GM19395 (cell line): ENCODE measurements around the gene ELFN1.

Experiments
- ATAC-seq: cut with Tn5 transposase; IDR thresholded peaks from one replicate; pipeline ENCODE4 v1.9.1; 2021; ENCODE audit warnings: mild to moderate bottlenecking, moderate library complexity; ENCODE audit not compliant: unreplicated experiment

Gene ELFN1

DNA sequence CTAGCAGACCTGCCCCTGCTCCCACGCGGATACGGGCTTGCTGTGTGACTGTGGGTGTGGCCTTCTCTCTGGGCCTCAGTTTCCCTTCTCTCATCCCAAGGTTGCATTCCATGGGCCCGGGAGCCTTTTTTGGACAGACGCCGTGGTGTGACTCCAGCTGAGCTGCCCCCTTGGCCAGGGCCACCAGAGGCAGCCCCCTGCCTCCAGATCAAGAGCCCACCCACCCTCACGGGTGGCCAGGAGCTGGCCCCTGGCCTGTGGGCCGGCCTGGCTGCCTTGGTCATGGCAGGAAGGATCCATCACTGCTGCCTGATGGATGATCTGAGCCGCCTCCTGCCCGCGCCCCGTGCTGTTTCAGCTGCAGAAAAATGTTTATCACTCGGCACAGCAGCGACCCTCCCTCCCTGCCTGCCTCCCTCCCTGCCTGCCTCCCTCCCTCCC lies 27.8 kb upstream of the ELFN1 start:
- no peak for ATAC-seq

DNA sequence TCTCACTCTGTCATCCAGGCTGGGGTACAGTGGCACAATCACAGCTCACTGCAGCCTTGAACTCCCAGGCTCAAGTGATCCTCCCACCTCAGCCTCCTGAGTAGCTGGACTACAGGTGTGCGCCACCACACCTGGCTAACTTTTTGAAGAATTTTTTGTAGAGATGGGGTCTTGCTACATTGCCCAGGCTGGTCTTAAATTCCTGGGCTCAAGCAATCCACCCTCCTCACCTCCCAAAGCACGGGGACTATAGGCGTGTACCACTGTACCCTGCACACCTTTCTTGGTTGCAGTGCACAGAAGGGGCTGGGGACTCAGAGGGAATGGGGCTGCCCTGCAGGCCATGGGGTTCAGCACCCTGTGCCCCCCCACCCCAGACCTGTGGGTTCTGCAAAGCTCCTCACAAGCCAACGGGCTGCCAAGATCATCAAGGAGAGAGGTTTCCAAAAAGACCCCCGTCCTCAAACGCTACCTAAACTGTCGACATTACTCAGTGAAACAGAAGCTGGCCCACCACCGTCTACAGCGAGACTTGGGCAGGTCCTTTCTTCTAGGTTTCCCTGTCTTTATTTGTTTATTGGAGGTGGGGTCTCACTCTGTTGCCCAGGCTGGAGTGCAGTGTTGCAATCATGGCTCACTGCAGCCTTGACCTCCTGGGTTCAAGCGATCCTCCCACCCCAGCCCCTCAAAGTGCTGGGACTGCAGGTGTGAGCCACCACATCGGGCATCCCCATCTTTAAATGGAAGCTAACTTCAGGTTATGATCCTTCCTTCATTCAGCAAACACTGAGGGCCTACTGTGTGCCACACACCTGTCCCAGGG lies 26.6 kb upstream of the ELFN1 start:
- ATAC-seq = no peak

DNA sequence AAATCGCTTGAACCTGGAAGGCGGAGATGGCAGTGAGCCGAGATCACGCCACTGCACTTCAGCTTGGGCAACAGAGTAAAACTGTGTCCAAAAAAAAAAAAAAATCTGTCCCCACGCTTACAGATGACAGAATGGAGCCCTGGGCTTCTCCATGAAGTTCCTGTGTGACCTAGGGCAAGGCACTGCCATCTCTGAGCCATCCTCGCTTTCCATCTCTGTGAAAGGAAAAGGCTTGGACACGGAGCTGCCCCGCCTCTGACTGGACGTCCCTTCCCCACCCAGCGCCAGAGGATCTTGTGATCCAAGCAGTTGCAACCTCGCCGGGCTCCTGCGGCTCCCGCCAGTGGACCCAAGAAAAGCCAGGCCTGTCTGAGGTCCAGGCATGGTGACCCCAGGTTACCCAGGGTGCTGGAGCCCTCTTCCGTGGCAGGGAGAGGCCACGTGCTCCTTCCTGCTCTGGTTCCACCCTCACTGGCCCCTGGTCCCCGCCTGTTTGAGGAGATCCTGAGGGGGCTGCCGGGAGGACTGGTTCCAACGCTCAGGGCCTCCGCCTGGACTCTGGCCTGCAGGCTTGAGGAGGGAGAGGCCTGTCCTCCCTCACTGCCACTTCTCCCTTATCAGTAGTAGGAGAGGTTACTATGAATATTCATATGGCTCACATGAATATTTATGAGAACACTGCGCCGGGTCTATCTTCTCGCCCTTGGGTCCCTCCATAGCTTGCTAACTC lies 25.6 kb upstream of the ELFN1 start:
- no peak for ATAC-seq

DNA sequence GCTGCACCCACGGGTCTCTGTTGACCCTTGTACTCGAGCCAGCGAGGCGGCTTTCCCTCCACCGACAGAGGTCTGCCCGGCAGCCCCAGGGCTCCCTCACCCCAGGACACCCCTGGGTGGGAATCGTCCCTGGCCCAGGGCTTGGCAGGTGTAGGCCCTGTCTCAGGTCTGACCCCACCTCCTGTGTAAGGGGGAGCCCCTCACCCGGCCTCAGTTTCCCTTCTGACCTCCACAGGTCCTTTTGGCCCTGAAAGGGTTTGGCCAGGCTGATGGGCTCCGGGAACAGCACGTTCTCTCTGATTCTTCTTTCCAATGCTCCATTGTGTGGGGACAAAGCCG lies 25.0 kb upstream of the ELFN1 start:
- no peak for ATAC-seq

DNA sequence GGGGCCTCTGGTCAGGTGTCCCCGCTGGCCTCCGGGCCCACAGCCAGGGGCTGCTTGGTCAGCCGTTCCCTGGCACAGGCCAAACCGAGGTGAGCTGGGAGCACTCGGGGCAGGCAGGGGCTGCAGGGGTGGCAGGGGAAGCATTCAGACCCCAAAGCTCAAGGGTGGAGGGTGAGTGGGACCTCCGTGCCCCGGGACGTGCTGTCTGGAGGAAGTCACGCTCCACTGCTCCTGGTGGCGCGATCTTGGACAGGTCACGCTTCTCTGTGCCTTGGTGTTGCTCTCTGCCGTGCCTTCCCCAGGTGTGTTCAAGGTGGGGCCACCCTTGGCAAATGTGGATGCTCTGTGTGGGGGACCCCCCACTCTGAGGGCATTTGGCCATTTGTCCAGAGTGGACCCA lies 24.6 kb upstream of the ELFN1 start:
- ATAC-seq = no peak

DNA sequence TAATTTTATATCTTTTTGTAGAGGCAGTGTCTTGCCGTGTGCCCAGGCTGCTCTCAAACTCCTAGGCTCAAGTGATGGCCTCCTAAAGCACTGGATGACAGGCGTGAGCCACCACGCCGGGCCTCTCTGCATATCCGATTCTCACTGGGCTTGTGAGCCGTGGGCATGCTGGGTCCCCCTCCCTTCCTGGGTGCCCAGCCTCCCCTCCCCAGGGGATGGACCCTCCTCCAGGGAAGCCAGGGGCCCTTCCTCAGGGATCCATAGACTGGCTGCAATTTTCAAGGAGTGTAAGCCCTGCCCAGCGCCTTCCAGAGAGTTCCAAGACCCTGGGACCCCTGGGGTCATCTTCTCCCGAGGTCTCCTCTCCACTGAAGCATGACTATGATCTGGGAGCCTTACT lies 23.7 kb upstream of the ELFN1 start:
- no peak for ATAC-seq

DNA sequence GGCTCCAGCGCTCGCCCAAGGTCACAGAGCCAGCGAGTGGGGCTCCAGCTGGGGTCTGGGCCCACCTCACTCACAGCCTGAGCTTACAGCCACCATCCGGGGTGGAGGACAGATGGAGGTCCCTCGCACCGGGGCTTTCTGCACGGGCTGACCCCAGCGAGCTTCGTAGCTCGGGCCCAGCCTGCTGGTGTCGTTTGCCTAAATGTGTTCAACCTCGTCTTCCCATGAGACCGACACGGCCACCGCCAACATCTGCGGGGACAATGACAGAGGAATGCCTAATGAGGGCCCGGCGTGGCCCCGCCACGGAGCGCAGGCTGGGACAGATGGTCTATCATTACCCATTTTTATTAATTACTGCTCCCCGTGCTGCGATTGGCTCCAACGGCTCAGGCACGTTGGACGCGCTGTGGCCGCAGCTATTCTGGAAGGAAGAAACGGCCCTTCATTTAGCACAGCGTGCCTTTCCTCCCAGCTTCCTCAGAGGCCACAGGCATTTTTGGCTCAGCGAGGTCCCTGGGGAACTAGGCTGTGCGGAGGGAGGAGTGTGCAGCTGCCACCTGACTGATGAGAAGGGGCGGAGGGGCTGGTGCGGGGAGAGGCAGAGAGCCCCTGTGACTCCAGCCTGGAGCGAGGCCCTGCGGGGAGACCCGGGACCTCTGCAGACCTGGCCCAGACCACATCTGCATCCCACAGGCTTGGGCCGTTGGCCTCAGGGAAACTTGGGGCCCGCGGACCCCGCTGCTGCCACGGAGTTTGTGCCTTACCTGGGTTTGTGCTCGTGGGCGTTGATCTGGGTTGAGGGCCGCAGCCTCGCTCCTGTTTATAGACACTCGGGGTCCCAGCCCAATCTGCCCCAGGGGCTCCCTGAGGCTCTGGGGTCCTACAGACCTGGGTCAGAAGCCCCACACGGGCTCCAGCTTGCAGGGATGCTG lies 22.9 kb upstream of the ELFN1 start:
- no peak for ATAC-seq

DNA sequence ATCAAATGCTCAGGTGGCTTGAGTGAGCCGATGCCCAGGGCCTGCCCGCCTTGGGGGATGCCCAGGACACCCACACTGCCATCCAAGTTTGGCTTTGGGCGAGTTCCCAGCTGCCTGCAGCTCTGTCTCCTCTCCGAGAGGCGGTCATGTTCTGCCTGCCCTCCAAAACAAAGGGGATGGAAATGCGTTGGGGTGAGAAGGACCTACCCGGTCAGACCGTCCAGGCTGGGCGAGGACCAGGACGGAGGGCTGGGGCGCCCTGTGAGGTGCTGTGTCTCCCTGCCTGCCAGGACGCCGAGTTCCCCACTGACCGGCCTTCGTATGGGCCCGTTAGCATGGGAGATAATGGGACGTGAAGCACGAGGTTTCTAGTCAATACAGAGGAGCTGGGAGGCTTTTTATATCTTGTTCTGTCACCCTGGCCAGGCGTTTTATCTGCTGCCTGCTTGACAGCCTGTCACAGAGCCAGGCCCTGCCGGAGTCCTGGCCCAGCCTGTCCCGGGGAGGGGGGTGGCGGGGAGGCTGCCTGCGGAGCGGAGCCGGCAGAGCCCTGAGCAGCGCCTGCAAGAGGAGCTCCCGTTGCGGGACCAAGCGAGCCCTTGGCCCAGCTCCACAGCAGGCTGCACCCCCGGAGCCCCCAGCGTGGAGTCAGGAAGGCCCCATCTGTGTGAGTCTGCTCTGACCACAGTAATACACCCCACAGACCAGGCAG lies 22.0 kb upstream of the ELFN1 start:
- no peak for ATAC-seq

DNA sequence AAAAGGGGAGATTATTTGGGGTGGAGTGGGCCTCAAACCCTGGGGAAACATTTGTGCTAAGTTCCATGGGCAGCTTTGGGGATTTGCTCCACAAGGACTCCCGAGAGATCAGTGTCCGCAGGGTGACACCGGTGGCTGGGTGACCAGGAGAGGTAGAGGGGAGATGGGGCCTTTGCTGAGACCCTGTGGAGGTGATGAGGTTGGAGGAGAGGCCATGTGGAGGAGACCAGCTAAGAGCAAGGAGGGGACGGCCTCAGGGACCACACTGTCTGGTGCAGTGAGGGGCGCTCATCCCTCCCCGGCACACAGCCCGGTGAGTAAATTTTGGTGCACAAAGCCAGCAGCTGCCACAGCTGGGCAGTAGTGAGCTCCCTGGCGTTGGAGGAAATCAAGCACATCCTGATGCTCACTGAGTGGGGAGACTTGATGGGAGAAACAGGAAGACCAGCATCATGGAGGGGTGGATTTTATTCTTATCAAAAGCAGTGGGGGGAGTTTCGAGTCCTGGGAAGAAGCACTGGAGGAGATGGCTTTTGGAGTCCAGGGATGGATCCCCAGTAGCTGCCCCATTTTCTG lies 20.2 kb upstream of the ELFN1 start:
- no peak for ATAC-seq

DNA sequence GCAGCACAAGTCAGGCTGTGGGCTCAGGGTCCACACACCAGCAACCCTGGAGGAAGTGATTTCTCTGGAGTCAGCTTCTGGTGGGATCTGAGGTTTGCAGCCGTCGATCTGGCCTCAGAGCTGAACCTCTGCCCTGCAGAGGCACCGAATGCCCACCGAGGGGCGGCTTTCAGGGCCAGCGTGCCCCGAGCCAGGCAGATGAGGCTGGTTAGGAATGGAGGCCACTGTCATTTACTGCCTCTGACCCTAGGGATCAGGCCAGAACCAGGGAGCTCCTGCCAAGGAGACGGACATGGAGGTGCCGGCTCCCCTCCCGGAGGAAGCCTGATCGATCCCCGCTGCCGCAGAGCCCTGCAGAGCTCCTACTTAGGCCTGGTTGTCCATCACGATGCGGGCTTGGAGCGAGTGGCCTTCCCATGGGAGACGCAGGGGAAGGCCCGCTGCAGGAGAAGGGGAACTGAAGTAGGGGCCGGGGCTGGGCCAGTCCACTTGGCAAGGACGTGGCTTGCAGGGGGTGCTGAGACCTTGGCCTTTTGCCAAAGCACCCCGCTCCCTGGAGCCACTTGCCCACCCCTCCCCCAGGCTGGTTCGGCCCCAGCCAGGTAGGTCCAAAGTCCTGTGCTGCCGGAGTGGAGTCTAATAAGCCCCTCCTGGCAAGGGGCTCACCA lies 19.6 kb upstream of the ELFN1 start:
- no peak for ATAC-seq

DNA sequence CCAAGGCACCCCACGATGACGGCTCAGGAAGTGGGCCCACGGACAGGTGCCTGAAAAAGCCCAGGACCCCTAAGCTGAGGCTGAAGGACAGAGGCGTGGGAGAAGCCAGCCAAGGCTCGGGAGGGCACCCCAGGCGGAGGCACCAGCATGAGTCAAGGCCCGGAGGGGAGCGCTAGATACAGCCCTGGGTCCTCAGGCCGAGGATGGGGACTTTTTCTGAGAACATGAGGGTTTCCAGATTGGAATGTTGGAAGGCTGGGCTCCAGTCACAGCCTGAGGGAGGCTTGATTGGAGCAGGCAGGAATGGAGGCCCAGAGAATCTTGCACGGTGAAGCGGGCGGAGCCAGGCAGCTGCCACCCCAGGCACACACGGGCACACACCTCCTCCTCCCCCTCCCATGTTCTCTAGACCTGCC lies 19.0 kb upstream of the ELFN1 start:
- no peak for ATAC-seq

DNA sequence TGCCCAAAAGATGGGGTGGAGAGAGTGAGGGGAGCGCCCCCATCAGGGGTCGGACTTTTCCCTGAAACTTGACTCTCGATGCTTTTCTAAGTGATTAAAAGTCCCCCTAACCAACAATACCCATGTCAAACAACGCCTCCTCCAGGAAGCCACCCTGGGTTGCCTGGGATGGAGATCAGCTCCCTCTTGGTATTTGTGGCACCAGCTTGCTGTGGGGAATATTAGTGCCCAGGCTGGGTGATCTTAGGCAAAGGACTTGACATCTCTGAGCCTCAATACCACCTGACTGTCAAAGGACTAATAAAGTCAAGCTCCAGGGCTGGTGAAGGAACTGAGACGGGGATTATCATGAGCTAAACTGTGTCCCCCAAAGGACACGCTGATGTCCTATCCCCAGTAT lies 18.2 kb upstream of the ELFN1 start:
- no peak for ATAC-seq

DNA sequence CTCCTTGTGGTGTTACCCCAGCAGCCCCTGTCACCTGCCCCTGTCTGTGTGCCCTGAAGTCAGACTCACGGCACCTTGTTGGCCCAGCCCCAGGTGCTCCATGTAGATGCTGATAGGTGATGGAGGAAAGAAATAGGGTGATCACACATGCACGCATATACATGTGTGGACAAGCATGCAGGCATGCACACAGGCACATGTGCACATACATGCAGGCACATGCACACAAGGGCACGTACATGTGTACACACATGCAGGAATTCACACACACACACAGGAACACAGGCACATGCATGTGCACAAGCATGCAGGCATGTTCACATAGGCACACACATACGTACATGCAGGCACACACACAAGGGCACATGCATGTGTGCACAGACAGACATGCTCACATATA lies 16.6 kb upstream of the ELFN1 start:
- ATAC-seq = no peak

DNA sequence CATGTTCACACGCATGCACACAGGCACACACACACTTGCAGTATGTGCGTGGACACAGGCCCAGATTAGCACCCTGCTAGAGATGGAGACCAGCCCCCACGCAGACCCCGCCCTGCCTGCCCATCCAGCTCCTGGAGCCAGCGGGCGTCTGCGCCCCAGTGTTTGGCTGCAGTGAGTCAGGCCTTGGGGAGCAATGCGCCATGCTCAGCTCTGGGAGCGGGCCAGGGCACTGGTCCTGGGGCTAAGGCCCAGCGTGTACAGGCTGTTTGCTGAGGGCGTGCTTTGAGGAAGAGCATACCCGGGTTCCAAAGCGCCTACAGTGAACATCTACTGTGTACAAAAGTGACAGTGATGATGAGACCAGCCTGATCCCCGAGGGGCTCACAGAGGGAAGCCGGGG lies 16.0 kb upstream of the ELFN1 start:
- no peak for ATAC-seq

DNA sequence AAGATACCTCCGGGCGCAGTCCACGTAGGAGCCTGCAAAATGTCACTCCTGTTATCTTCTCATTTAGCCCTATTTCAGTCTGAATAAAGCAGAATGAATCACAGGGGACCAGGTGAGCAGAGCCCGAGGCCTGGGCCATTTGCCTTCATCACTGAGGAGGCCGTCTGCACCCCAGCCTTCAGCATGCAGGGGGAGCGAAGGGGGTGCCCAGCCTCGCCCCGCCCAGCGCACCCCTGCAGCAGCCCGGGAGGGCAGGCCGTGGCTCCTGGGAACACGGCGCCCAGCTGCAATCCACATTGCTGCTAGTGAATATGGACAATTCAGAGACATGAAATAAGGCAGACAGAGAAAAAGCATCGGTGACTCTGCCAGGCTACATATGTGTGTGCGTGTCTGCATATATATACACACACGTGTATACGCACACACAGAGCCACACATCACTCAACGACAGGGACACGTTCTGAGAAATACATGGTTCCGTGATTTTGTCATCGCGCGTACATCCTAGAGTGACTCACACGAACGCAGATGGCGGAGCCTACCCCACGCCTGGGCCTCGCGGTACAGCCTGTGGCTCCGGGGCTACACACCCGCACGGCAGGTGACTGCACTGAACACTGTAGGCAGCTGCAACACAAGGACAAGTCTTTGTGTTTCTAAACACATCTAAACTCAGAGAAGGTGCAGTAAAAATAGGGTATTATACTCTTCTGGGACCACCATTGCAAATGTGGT lies 15.2 kb upstream of the ELFN1 start:
- ATAC-seq = no peak

DNA sequence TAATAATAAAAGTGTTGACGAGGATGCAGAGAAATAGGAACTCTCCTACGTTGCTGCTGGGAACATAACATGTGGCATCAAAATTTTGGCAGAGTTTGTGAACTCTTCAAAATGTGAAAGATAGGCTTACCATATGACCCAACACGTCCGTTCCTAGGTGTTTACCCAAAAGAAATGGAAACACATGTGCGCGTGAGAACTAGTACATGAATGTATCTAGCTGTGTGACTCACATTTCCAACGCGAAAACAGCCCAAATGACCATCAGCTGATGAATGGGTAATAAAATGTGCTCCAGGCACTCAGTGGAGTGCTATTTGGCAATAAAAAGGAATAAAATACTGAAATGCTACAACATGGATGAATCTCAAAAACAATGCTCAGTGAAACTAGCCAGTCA lies 10.4 kb upstream of the ELFN1 start:
- no peak for ATAC-seq

DNA sequence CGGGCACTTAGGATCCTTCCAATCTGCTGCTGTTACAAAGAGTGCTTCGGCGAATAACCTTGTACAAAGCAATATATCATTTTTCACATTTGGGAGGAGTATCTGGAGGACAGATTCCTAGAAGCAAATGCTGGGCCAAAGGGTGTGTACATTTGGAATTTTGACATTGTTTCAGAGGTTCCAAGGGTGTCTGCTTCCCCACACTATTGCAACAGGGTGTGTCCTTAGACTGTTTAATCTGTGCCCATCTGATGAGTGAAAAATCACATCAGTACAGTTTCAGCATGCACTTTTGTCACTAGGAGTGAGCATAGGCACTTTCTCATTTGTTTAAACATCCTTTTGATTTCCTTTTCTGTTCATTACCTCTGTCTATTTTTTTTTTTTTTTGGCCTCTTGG lies 8.6 kb upstream of the ELFN1 start:
- no peak for ATAC-seq

DNA sequence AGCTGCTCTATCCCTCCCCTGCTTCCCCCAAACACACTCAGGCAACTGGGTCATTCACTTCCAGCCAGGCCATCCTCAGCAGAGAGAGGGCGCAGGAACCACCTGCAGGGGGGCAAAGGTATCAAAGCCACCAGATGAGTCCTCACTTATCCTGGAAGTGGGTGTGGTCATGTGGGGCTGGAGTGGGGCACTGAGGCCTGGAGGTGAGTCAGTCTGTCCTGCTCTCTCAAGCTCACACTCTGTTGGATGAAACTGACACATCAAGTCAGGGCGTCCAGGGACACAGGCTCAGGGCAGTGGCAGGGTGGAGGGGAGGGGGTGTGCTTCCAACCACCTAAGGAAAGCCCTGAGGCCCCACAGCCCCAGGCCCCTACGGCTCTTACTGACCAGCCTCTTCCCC lies 8.0 kb upstream of the ELFN1 start:
- no peak for ATAC-seq

DNA sequence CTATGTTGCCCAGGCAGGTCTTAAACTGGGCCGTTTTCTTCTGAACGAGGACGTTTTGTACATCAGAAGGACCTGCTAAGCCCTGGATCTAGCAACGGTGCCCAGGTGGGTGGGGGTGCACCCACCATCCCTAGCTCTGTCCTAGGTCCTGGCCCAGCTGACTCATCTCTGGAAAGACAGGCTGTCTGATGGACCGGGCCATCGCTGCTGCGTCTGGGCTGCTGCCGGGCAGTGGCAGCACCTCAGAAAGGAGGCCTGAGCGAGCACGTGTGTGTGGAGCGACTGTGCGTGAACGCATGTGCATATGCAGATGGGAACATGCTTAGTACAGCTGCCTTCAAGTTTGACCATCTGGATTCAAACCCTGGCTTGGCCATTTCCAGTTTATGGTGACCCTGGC lies 7.3 kb upstream of the ELFN1 start:
- no peak for ATAC-seq
